K562 treated with DMSO at 1 percent for 4 hours (cell line): ENCODE measurements around the gene SMIM21. TPM values are rescaled to one million over a fixed set of nuclear protein-coding genes. Genes with fewer than 3 reads are reported as not detected.

Experiments used
- total RNA-seq: library from RNA; unstranded; fragments of 300-600 nt; gene quantifications from 2 replicates; pipeline ENCODE4 v1.2.3, GENCODE V29; 2022; ENCODE audit not compliant: insufficient read depth

The SMIM21 gene
- not detected in 2 replicates for total RNA-seq

GRCh38 chr18:75427603-75428002 lies at the start of gene SMIM21:
SMIM21 (minus strand) TSS chr18:75427703; CDS start chr18:75427563, 140 bp downstream.

Other genes with a start within 250 kb of the SMIM21 start
- 11.8 and 18.2 TPM in 2 replicates for gene PTGR3, start 218.6 kb downstream of the SMIM21 start, total RNA-seq
- gene TSHZ1, start 216.9 kb downstream of the SMIM21 start, total RNA-seq = 4.6 and 7.3 TPM in 2 replicates